Endothelial cell of umbilical vein (primary cell): ENCODE data around the gene RNF175. TPM values are rescaled to one million over a fixed set of nuclear protein-coding genes. Genes with fewer than 3 reads are reported as not detected.

Experiments
- BruUV-seq: library from RNA; stranded (reverse); fragments of 400-500 nt; replicated peaks from 2 replicates; lab custom pipeline; 2021; lab: Mats Ljungman, UMichigan
- CTCF ChIA-PET: fragments of 300-600, 350-600 bp; sonication (Branson Sonifier 250); formaldehyde crosslinking; loops from one replicate; lab custom pipeline; 2021; ENCODE audit warnings: antibody characterized with exemption, inconsistent platforms; lab: Charles Lee
- POLR2A ChIA-PET: fragments of 300-600, 350-600 bp; sonication (Branson Sonifier 250); formaldehyde crosslinking; loops from one replicate; lab custom pipeline; 2021; ENCODE audit warnings: antibody characterized with exemption, inconsistent platforms; lab: Charles Lee
- DNase-seq: peaks from one replicate; pipeline ENCODE4 v3.0.0-alpha.2; 2011; ENCODE audit warnings: low read depth, low spot score
- FAIRE-seq: peaks from 2 replicates; lab custom pipeline; 2011; peaks lifted over from hg19 to GRCh38; lab: Jason Lieb, UNC
- H2AFZ ChIP-seq: 2 replicates; pipeline ENCODE4 v1.6.0; 2012; ENCODE audit warnings: low read depth, low read length, control low read depth, inconsistent platforms
- H3K27ac ChIP-seq: 2 replicates; pipeline ENCODE4 v1.5.1; 2011; ENCODE audit warnings: low read depth, mild to moderate bottlenecking, control low read depth, low read length, moderate library complexity; ENCODE audit not compliant: insufficient read depth
- H3K27me3 ChIP-seq, 2 experiments: 2 replicates each; pipeline versions ENCODE4 v1.6.0 to v1.6.1; 2011; ENCODE audit warnings: low read length in 2 of 2, mixed read lengths in 1 of 2; ENCODE audit not compliant: control insufficient read depth in 2 of 2, insufficient read depth in 2 of 2
- H3K36me3 ChIP-seq, 2 experiments: 2 replicates in 1 of 2; 3 replicates in 1 of 2; pipeline ENCODE4 v1.5.1; 2011; ENCODE audit warnings: low read length in 2 of 2, mild to moderate bottlenecking in 1 of 2, moderate library complexity in 1 of 2; ENCODE audit not compliant: control insufficient read depth in 2 of 2, insufficient read depth in 2 of 2; ENCODE audit errors: extremely low read depth in 1 of 2
- H3K4me1 ChIP-seq: 3 replicates; pipeline ENCODE4 v1.5.1; 2011; ENCODE audit warnings: mild to moderate bottlenecking, low read length; ENCODE audit not compliant: control insufficient read depth, insufficient read depth; ENCODE audit errors: extremely low read depth
- H3K4me2 ChIP-seq: 2 replicates; pipeline ENCODE4 v1.6.1; 2011; ENCODE audit warnings: low read length, control low read depth, mixed read lengths; ENCODE audit not compliant: insufficient read depth
- H3K4me3 ChIP-seq, 3 experiments: fragments of 200-600 bp in 1 of 3; sonication (generic), shearing (Covaris generic) in 1 of 3; replicated peaks in 1 of 3; 2 replicates each; pipeline ENCODE4 v1.5.1; 2011 to 2016; ENCODE audit warnings: control low read depth in 3 of 3, low read length in 3 of 3, mild to moderate bottlenecking in 2 of 3, inconsistent platforms in 1 of 3, low read depth in 1 of 3, moderate library complexity in 1 of 3; ENCODE audit not compliant: insufficient read depth in 1 of 3
- H3K79me2 ChIP-seq: 2 replicates; pipeline ENCODE4 v1.6.0; 2012; ENCODE audit warnings: low read length, inconsistent platforms; ENCODE audit not compliant: control insufficient read depth, insufficient read depth
- H3K9ac ChIP-seq: replicated peaks from 2 replicates; pipeline ENCODE3; 2011; ENCODE audit warnings: low read length, control low read depth; ENCODE audit not compliant: insufficient read depth; ENCODE audit errors: extremely low read depth
- H3K9me1 ChIP-seq: replicated peaks from 3 replicates; pipeline ENCODE4 v1.6.0; 2011; ENCODE audit warnings: mild to moderate bottlenecking, low read length; ENCODE audit not compliant: control insufficient read depth, insufficient read depth; ENCODE audit errors: extremely low read depth
- H3K9me3 ChIP-seq: replicated peaks from 2 replicates; pipeline ENCODE4 v1.5.1; 2012; ENCODE audit warnings: low read length, inconsistent platforms; ENCODE audit not compliant: control insufficient read depth, insufficient read depth
- H4K20me1 ChIP-seq: replicated peaks from 2 replicates; pipeline ENCODE3; 2011; ENCODE audit warnings: mild to moderate bottlenecking, low read length; ENCODE audit not compliant: control insufficient read depth, insufficient read depth; ENCODE audit errors: extremely low read depth
- EZH2 ChIP-seq: IDR thresholded peaks from 2 replicates; pipeline ENCODE4 v1.6.1; 2012; ENCODE audit warnings: borderline replicate concordance, low read depth, mild to moderate bottlenecking, moderate library complexity, low read length, inconsistent platforms; ENCODE audit not compliant: severe bottlenecking
- GATA2 ChIP-seq: IDR thresholded peaks from 2 replicates; pipeline ENCODE4 v1.7.0; 2011; ENCODE audit warnings: low read depth, mild to moderate bottlenecking, moderate library complexity, mixed read lengths, low read length; ENCODE audit not compliant: insufficient read length, insufficient read depth
- JUN ChIP-seq: IDR thresholded peaks from 2 replicates; pipeline ENCODE4 v1.6.1; 2011; ENCODE audit warnings: borderline replicate concordance, low read depth; ENCODE audit not compliant: insufficient read length, insufficient read depth
- POLR2A ChIP-seq: IDR thresholded peaks from 2 replicates; pipeline ENCODE4 v1.6.1; 2012; ENCODE audit warnings: low read depth, mild to moderate bottlenecking, control low read depth, low read length
- POLR2AphosphoS5 ChIP-seq: IDR thresholded peaks from 2 replicates; pipeline ENCODE4 v1.6.1; 2012; ENCODE audit warnings: low read depth, mild to moderate bottlenecking, control low read depth, low read length, moderate library complexity; ENCODE audit not compliant: insufficient read depth
- dilution Hi-C: fragments of 300-500 bp; cut with MboI; formaldehyde crosslinking; loops from one replicate; pipeline ENCODE4 v1.15.0; 2019; ENCODE audit warnings: low sequenced_read_pairs; ENCODE audit not compliant: extremely low pct_ligation_motif_present
- intact Hi-C: fragments of 100-400 bp; cut with micrococcal nuclease; formaldehyde crosslinking; loops from one replicate; pipeline ENCODE4 v1.10.0; 2022
- polyA plus RNA-seq, 4 experiments: library from polyadenylated mRNA; depleted of rRNA in 3 of 4; stranded (reverse) in 3 of 4; unstranded in 1 of 4; fragments of >200 nt; gene quantifications; 2 replicates each; pipeline versions ENCODE4 v1.2.1 to v1.2.3, GENCODE V29; 2011 to 2012; ENCODE audit warnings: missing spikeins in 1 of 4
- total RNA-seq: library from RNA; stranded (reverse); gene quantifications from 2 replicates; pipeline ENCODE4 v1.2.3, GENCODE V29; 2021
- TF ChIP-seq, protein P1 (sequence below), 2 donors: IDR thresholded peaks; 1 replicate in 1 of 2; 2 replicates in 1 of 2; pipeline ENCODE4 v1.5.1; 2011; ENCODE audit warnings: low read length in 2 of 2, mild to moderate bottlenecking in 2 of 2, moderate library complexity in 2 of 2, control low read depth in 1 of 2, inconsistent platforms in 1 of 2, low read depth in 1 of 2; ENCODE audit not compliant: insufficient read depth in 1 of 2; ENCODE audit errors: extremely low read depth in 1 of 2
- TF ChIP-seq, protein P2 (sequence below): IDR thresholded peaks from 2 replicates; pipeline ENCODE4 v1.6.1; 2011; ENCODE audit not compliant: insufficient read depth, insufficient read length

The RNF175 gene
- total and polyA plus RNA-seq, 2 donors (not counting 3 experiments of a cell fraction or from before 2014, with no cell fraction given) = not detected

DNA sequence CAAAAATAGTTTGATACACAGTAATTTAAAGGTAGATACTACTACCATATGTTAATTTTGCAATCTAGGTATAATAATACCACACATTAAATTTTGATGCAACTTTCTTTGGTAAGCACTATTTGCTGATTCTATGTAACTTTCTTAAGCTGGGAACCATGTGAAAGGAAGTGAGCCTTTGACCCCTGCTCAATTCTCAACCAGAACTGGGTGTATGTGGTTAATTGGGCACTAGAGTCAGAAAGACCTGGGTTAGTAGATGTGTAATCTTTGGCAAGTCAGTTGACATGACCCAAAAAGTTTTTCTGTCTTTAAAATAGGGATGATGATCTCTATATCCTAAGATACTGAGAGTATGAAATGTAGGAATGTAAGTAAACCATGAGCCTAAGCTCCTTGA, 53.3 kb downstream of the RNF175 start:
- BruUV-seq = no TSS peak
- no peak overlapping the region for H3K4me2 ChIP-seq
- dilution Hi-C loops (no loop called here), intact Hi-C loops (no loop called here)
- H3K9ac ChIP-seq = no peak overlapping the region
- no peak overlapping the region for H3K4me3 ChIP-seq
- H3K4me1 ChIP-seq = no peaks in the 10 kb centered on the region
- no peaks in the 10 kb centered on the region for H3K36me3 ChIP-seq
- H3K9me3 ChIP-seq = no peaks in the 10 kb centered on the region
- H3K9me1 ChIP-seq = no peaks in the 10 kb centered on the region
- no peaks in the 10 kb centered on the region for H4K20me1 ChIP-seq
- H3K27ac ChIP-seq = no peak overlapping the region
- POLR2A ChIA-PET = no interaction called here
- H3K27me3 ChIP-seq = peaks cover 7 to 9% of the 10 kb centered on the region in 2 experiments
- FAIRE-seq (no peak), DNase-seq (no peak)
- TF ChIP-seq JUN = no peak
- TF ChIP-seq, protein P1, sequence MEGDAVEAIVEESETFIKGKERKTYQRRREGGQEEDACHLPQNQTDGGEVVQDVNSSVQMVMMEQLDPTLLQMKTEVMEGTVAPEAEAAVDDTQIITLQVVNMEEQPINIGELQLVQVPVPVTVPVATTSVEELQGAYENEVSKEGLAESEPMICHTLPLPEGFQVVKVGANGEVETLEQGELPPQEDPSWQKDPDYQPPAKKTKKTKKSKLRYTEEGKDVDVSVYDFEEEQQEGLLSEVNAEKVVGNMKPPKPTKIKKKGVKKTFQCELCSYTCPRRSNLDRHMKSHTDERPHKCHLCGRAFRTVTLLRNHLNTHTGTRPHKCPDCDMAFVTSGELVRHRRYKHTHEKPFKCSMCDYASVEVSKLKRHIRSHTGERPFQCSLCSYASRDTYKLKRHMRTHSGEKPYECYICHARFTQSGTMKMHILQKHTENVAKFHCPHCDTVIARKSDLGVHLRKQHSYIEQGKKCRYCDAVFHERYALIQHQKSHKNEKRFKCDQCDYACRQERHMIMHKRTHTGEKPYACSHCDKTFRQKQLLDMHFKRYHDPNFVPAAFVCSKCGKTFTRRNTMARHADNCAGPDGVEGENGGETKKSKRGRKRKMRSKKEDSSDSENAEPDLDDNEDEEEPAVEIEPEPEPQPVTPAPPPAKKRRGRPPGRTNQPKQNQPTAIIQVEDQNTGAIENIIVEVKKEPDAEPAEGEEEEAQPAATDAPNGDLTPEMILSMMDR (IDR thresholded peaks at IDR 0.05; ENCODE audit: extremely low read depth in 1 of 2, insufficient read depth in 1 of 2, low read depth in 1 of 2, low read length in 2 of 2) = no peak
- TF ChIP-seq, protein P2, sequence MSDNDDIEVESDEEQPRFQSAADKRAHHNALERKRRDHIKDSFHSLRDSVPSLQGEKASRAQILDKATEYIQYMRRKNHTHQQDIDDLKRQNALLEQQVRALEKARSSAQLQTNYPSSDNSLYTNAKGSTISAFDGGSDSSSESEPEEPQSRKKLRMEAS = no peak
- TF ChIP-seq POLR2AphosphoS5 = no peak
- TF ChIP-seq POLR2A = no peak
- no peak for TF ChIP-seq GATA2
- TF ChIP-seq EZH2 = no peak
- no peaks in the 10 kb centered on the region for H3K79me2 ChIP-seq
- CTCF ChIA-PET = no interaction called here
- no peak overlapping the region for H2AFZ ChIP-seq
